ENCODE measurements around the gene ABCF2.

ABCF2 gene

DNA sequence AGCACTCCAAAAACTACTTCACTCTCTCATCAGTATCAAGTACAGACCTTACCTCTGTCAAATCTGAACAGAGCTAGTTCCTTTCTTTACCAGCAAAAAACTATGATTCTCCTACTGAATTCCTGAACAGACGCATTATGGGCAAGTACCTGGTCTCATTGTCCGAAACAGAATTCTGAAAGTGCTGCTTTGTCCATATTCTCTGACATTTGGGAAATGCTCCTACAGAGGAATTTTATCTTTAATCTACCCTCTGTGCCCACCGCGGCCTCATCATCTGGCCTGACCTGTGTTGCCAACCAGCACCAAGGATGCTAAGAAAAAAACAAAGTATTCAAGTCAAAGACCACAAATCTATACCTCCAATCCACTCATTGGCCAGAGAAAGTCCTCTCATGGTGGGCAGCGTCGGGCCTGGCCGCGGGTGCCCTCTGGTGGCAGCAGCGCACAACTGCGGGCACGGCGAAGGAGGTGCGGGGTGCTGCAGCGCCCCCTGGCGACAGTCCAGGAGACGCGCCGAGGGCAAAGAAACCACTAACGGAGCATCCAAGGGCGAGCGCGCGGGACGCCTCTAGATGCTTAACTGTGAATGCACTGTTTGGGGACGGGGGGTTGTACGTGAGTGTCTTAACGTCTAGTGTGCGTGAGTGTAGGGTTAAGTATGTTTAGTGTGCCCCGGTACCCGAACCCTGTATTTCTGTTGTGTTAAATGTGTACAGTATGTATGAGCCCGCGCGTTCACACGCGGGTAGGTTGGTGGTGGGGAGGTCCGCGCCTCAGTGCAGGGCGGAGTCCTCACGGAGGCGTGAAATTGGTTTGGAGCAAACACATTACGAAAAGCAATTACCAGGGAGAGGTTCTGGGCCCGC, 54.5 kb downstream of the ABCF2 start:
- DNase-seq = peak; percentile 88

DNA sequence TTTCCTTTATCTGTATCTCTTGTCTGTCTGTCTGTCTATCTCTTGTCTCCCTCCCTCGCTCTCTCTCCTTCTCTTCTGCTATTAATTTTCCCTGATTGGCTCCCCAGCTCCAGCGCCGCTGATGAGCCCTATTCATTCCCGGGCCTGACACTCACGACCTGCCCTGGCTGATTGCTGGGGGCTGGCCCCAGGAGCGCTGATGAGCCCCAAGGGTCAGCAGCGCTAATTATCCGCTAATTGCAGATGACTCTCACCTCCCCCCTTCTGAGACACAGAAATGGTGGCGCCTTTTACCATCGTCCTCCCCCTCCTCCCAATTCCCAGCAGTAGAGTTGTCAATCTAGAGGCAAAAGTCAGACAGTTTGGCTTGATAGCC, 58.2 kb downstream of the ABCF2 start:
- no peak for DNase-seq

DNA sequence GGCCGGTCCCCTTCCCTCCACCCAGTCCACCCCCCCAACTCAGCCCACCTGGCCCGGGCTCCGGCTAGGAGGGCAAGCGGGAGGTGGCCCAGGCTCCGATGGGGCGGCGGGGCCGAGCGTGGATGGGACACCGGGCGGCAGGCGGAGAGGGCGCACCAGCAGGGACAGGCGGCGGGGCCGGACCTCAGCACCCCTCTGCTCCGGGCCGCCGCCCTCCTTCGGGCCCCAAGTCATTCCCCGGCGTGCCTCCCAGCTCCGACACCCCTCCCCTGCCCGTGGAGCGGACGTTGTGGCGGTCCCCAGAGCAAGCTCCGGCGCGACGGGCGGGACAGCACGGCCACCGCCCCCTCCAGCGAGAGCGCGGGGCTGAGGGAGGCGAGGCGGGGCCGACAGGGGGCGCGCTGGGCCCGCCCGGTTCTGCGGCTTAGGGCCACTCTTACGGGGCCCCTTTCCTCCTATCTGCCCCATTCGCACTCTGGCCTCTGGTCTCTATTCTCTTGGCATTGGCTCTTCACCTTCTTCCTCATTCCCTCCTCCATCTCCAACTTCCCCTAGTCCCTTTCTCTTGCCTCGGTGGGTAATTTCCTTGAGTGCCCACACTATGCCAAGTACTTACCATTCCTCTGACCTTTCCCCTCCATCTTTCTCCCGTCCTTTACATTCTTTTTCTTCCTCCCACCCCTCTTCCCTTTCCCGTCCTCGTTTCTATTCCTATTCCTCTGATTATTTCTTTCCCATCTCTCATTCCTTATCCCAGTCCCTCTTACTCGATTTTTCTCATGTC, 58.8 kb downstream of the ABCF2 start:
- peak; percentile 80 for DNase-seq

- no peak for DNase-seq
Observed at GRCh38 chr7:151167197-151167961, 59.6 kb downstream of the ABCF2 start, which contains the start of gene GBX1. TSS of gene GBX1 (minus strand) at chr7:151167694. CDS start at chr7:151167548, 146 bp downstream.

GRCh38 chr7:151166629-151167196, 60.3 kb downstream of the ABCF2 start:
- DNase-seq = no peak
